Muscle layer of duodenum (tissue), 2 donors: Measurements from ENCODE around the gene NDUFB10.
"Not testable (repeated sequence)": the region's sequence is repeated elsewhere in the genome, so short reads cannot be mapped to it uniquely, and the experiment has no call there.

Experiments
- H3K27ac ChIP-seq: one replicate; pipeline ENCODE4 v1.7.0; 2013; ENCODE audit warnings: mild to moderate bottlenecking, low read length
- H3K27me3 ChIP-seq: one replicate; pipeline ENCODE4 v1.7.0; 2013; ENCODE audit warnings: low read depth, mild to moderate bottlenecking, control low read depth, low read length
- H3K36me3 ChIP-seq, 2 donors: one replicate each; pipeline ENCODE4 v1.7.0; 2013; ENCODE audit warnings: low read length in 2 of 2, control low read depth in 1 of 2, mild to moderate bottlenecking in 1 of 2; ENCODE audit not compliant: insufficient read depth in 2 of 2, control insufficient read depth in 1 of 2
- H3K4me1 ChIP-seq, 2 donors: one replicate each; pipeline ENCODE4 v1.7.0; 2013; ENCODE audit warnings: low read length in 2 of 2, mild to moderate bottlenecking in 2 of 2, control low read depth in 1 of 2, moderate library complexity in 1 of 2; ENCODE audit not compliant: insufficient read depth in 2 of 2, control insufficient read depth in 1 of 2
- H3K4me3 ChIP-seq, 2 donors: one replicate each; pipeline ENCODE4 v1.7.0; 2013; ENCODE audit warnings: low read length in 2 of 2, low read depth in 1 of 2, mild to moderate bottlenecking in 1 of 2
- H3K9me3 ChIP-seq, 2 donors: one replicate each; pipeline ENCODE4 v1.7.0; 2013; ENCODE audit warnings: low read length in 2 of 2, control low read depth in 1 of 2, mild to moderate bottlenecking in 1 of 2; ENCODE audit not compliant: control insufficient read depth in 1 of 2
- donor health status: healthy.

The NDUFB10 gene

GRCh38 chr16:1917665-1918350 is 41.5 kb upstream of the NDUFB10 start:
- Histone ChIP-seq H3K9me3 (peaks cover 0 to 2% of the 10 kb centered on the region in 2 donors), H3K27ac (no peak overlapping the region), H3K36me3 (no peaks in the 10 kb centered on the region), H3K4me3 (no peak overlapping the region), H3K4me1 (peaks cover 3 to 10% of the 10 kb centered on the region in 2 donors), H3K27me3 (peaks cover 59% of the 10 kb centered on the region)

- Histone ChIP-seq H3K4me1 (peaks cover 3 to 15% of the 10 kb centered on the region in 2 donors), H3K4me3 (no peak within 1 kb of the TSS), H3K36me3 (no peaks in the 10 kb centered on the region), H3K9me3 (peaks cover 0 to 2% of the 10 kb centered on the region in 2 donors), H3K27ac (no peak within 1 kb of the TSS), H3K27me3 (peaks cover 66% of the 10 kb centered on the region)
These were observed 40.7 kb upstream of the NDUFB10 start, which contains the start of gene HS3ST6 for GRCh38 chr16:1918351-1919326. Gene HS3ST6 (minus strand): TSS chr16:1918415. CDS start chr16:1918323, 92 bp downstream.

GRCh38 chr16:1919327-1919998 is 39.9 kb upstream of the NDUFB10 start:
- Histone ChIP-seq H3K27me3 (peaks cover 68% of the 10 kb centered on the region), H3K4me3 (no peak overlapping the region), H3K4me1 (peaks cover under 1 to 17% of the 10 kb centered on the region in 2 donors), H3K9me3 (peaks cover 0 to 2% of the 10 kb centered on the region in 2 donors), H3K36me3 (no peaks in the 10 kb centered on the region), H3K27ac (no peak overlapping the region)

GRCh38 chr16:1920122-1920521 is 39.2 kb upstream of the NDUFB10 start:
- H3K36me3 ChIP-seq, H3K27ac ChIP-seq, H3K9me3 ChIP-seq, H3K4me3 ChIP-seq: not testable (repeated sequence)
- peaks cover 68% of the 10 kb centered on the region for H3K27me3 ChIP-seq
- H3K4me1 ChIP-seq, result peaks cover 0 to 17% of the 10 kb centered on the region in 2 donors

GRCh38 chr16:1920727-1921171 is 38.6 kb upstream of the NDUFB10 start:
- Histone ChIP-seq H3K36me3 (no peaks in the 10 kb centered on the region), H3K4me1 (peaks cover 0 to 17% of the 10 kb centered on the region in 2 donors), H3K27me3 (peaks cover 63% of the 10 kb centered on the region), H3K27ac (no peak overlapping the region), H3K4me3 (no peak overlapping the region), H3K9me3 (peaks cover 0 to 2% of the 10 kb centered on the region in 2 donors)

GRCh38 chr16:1922357-1922756 is 37.0 kb upstream of the NDUFB10 start:
- H3K4me3 ChIP-seq, result no peak overlapping the region
- peaks cover 0 to 14% of the 10 kb centered on the region in 2 donors for H3K4me1 ChIP-seq
- peaks cover 0 to 2% of the 10 kb centered on the region in 2 donors for H3K9me3 ChIP-seq
- peaks cover 48% of the 10 kb centered on the region for H3K27me3 ChIP-seq
- H3K36me3 ChIP-seq, result no peaks in the 10 kb centered on the region
- no peak overlapping the region for H3K27ac ChIP-seq

GRCh38 chr16:1923299-1924034 is 35.9 kb upstream of the NDUFB10 start:
- Histone ChIP-seq H3K27ac (no peak overlapping the region), H3K9me3 (peaks cover 0 to 2% of the 10 kb centered on the region in 2 donors), H3K4me1 (peaks cover 0 to 9% of the 10 kb centered on the region in 2 donors), H3K27me3 (peaks cover 43% of the 10 kb centered on the region), H3K4me3 (no peak overlapping the region), H3K36me3 (no peaks in the 10 kb centered on the region)

GRCh38 chr16:1924095-1924494 is 35.2 kb upstream of the NDUFB10 start:
- Histone ChIP-seq H3K27ac (no peak overlapping the region), H3K27me3 (peaks cover 37% of the 10 kb centered on the region), H3K36me3 (no peaks in the 10 kb centered on the region), H3K9me3 (peaks cover 0 to 2% of the 10 kb centered on the region in 2 donors), H3K4me1 (peaks cover 0 to 8% of the 10 kb centered on the region in 2 donors), H3K4me3 (no peak overlapping the region)

GRCh38 chr16:1926271-1926670 is 33.1 kb upstream of the NDUFB10 start:
- H3K9me3 ChIP-seq, result peaks cover 0 to 2% of the 10 kb centered on the region in 2 donors
- H3K27me3 ChIP-seq, result peaks cover 15% of the 10 kb centered on the region
- H3K4me1 ChIP-seq, result peaks cover 0 to 10% of the 10 kb centered on the region in 2 donors

GRCh38 chr16:1929105-1929504 is 30.2 kb upstream of the NDUFB10 start:
- peak overlapping the region; percentile 47 to 77 for H3K4me3 ChIP-seq
- H3K27me3 ChIP-seq, result no peaks in the 10 kb centered on the region
- H3K27ac ChIP-seq, result no peak overlapping the region

More at GRCh38 chr16:1926271-1926670, 33.1 kb upstream of the NDUFB10 start:
- H3K36me3 ChIP-seq, result no peaks in the 10 kb centered on the region
- no peak overlapping the region for H3K27ac ChIP-seq
- no peak overlapping the region for H3K4me3 ChIP-seq

More at GRCh38 chr16:1929105-1929504, 30.2 kb upstream of the NDUFB10 start:
- H3K9me3 ChIP-seq, result no peaks in the 10 kb centered on the region
- no peaks in the 10 kb centered on the region for H3K36me3 ChIP-seq
- H3K4me1 ChIP-seq, result peaks cover 0 to 3% of the 10 kb centered on the region in 2 donors
